GM19193 (cell line): ENCODE results near the gene C1orf116.

ENCODE experiments used
- POLR2A ChIP-seq: IDR thresholded peaks from 4 replicates; pipeline ENCODE4 v1.6.1; 2011; ENCODE audit not compliant: insufficient read depth, insufficient read length; ENCODE audit errors: extremely low read depth

The C1orf116 gene

DNA sequence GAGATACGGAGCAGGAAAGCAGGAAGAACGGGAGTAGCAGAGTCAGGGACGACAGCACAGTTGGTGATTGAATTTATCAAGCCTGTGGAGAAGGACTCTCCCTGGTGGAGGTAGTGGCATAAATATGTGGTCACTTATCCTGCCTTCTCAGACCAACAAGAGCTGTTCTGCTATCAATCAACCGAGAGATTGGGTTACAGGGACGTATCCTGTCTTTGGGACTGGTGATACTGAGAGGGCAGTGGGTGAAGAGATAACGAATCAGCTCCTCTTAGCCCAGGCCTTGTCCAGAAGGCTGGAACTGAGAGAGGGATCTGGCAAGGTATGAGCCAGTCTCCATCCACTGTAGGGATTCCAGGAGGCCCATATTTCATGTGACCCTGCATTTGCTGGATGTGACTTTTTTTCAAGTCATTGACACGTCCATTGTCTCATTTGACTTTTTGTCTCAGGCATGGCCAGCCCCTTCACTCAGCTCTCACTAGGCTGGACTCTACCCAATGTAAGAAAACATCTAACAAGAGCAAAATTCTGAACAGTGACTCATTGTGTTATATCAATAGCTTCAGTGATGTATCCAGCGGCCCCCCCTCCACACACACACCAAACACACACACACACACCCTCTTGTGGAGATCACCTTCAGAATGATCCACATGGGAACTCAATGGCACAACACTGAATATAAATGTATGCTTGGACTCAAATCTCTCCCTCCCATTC lies 11.3 kb downstream of the C1orf116 start:
- no peak for TF ChIP-seq POLR2A

DNA sequence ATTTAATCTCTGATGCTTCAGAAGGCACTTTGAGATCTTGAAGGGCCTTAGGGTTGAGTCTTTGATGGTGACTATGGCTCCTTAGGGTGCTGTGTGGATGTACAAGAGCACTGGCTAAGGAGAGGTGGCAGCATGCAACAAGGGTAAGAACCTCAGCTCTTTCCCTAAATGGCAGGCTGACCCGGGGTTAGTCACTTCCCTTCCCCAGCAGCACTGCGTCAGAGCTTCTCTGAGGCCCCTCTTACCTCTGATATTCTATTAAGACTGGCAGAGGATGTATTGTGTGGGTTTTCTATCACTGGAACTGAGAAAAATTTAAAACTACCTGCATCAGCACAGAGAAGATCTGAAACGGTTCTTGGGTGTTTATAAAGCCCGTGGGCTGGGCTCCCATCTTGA lies 11.8 kb downstream of the C1orf116 start:
- no peak for TF ChIP-seq POLR2A

DNA sequence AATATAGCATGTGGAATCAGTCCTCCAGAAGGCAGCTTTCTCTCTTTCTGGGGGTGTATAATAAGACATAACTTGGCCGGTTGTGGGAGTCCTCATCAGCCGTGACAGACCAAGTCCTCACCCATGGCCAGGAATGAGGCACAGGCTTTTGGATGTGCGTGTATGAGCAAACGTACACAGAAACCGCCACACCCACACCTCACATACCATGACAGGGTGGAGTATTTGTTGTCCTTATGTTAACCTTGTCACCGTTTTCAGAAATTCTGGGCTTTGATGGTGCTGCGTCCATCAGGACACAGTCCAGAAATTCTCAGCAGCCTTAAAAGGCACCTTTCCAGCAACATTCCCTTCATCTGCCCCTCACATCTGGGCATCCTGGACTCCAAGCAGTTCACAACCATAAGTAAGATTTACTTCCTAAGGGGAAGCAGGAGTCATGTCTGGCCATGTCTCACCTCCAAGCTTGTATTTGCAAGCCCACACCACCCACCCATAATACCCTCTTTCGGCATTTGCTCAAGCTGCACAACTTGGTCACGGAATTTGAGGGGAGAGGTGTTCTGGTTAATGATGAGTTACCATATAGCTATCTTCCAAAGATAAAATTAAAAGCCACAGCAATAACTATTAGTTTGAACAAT lies 12.4 kb downstream of the C1orf116 start:
- TF ChIP-seq POLR2A: no peak

DNA sequence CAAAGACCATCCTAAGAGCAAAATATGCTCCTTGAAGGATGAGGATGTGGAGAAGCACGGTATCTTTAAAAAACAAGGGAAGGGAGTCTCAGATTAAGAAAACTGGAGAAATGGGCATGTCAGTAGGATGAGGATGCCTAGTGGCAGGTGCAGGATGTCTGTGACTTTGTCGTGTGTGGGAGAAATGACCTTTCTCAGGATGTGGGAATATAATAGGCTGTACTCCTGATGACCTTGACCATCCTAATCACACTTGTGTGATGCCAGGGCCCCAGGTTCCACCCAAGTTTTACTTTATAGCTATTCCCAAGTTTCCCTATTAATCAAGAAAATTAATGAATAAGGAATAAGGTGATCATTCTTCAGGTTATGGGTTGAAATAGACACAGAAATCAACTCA lies 12.9 kb downstream of the C1orf116 start:
- no peak for TF ChIP-seq POLR2A

DNA sequence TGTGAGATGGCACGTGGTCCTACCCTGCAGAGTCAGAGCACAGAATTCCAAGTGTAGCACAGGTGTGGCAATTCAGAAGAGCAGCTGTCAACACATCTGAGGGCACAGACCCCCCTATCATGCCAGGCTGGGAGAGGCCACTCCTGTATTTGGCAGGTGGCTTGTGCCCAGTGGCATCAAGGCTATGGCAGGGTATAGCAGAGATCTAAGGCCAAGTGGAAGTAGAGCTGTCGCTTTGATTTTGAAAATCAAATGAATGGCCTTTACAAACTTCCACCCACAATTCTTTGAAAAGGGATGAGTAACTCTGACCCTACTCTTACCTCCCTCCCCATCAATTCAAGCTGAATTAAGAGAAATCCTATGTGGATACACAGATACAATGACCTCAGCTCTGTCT lies 13.4 kb downstream of the C1orf116 start:
- TF ChIP-seq POLR2A: no peak

DNA sequence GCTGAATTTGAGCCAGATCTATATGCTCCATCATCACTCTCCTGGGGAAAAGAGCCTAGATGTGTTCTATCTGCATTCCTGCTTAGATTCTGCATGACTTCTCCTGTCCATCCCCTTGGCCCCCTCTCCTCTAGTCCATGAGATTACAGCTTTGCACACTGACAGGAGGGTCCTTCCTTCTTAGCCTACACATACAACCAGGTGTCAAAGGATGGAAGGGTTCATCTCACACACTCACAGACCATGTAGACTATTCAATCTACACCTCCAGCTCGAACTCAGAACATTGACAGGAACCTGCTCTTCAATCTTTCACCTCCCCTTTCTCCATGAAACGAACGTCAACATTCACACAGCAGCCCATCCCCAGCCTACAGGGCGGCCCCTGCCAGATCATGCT lies 13.8 kb downstream of the C1orf116 start:
- no peak for TF ChIP-seq POLR2A

DNA sequence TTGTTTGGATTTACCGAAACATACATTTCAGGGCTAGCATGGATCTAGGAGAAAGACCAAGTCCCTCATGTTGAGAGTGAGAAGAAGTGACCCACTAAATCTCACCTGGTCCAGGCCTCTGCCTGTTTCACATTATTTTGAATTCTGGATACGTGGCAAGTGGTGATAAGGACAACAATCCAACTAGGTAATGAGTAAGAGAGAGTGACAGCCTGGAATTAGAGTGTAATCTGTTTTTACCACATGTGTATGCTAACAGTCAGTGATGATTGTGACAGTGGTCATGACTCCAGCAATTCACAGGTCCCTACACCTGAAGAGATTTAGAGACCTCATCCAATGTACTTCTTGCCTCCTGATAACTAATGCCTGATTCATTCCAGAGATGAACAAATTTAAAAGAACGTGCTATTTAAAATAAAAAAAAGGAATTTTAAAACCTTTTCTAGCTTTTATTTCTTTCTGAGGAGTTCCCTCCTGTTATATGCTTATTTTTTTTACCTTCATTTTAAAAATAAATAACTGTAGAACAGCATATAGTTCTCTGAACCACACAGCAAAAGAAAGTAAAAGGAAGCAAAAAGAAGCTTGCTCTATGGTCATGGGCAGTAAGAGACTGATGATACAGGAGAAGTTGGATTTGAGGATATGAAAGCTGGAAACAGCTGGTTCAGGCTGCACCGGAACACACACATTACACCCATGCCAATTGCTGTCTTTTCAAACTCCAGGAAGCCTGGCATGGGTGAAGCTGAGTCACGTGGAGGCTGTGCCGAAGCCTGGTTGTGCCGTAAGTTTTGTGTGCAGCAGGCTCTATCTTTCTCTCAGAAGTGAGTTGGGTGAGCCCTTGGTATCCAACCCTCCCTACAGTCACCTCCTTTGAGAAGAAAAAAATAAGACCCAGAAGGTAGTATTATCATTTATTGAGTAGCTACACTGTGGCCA lies 14.7 kb downstream of the C1orf116 start:
- no peak for TF ChIP-seq POLR2A

DNA sequence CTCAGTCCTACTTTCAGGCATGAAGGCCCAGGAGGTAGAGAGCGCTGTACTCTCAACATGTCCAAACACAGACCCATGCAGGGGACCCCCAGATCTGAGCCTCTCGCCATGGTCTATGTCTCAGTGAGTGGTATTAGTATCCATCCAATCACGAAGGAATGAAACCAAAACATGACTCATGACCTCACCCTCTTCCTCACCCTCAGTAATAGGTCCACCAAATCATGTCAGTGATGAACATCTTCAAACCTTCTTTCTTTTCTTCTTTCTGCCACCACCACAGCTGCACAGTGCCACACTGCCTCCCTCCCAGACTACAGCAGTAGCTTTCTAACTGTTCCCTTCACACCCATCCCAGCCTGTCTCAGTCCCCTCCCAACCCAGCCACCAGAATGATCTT lies 16.8 kb downstream of the C1orf116 start:
- no peak for TF ChIP-seq POLR2A

DNA sequence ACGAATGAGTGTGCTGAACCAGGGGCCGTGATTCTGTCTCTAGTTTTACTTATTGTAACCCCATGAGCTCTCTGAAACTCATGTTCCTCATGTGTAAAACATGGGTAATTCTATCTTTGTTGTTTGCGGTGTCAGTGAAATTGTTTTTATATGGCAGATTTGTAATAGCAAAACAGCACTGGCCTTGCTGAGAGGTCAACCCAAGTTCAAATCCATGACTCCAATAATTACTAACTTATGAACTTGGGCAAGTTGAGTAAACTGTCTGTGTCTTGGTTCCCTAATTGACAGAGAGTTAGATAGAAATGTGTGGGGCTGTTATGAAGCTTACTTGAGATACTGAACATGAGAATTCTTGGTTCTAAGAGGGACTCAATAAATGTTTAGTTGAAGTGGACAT lies 17.8 kb downstream of the C1orf116 start:
- no peak for TF ChIP-seq POLR2A

DNA sequence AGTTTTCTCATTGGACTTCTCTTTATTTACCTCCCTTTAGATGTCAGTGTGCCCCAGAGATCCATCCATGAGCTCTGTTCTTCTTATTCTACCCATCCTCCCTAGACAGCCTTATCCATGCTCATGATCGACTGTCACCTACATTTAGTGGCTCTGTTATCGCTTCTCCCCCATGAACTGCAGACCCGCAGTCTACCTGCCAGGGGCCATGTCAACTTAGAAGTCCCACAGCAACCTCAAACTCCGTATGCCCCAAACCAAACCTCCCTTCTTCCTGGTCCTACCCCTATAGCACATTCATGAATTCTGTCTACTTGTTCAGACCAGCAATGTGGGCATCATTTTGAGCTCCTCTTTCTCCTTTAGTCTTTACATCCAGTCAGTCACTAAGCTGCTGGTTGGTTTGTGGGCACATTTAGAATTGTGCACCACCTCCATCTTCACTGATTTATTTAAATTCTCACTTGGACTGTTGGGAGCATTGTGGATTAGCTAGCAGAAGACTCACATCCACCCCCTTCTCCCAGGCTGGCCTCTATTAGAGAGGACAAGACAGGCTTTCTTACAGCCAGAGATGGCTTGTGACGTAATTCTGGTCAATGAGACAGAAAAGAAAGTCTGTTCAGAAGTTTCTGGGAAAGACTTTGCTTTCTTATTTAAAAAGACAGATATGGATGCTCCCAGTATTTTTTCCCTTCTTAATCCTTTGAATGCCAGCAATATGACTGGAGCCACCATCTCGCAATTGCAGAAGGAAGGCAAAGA lies 19.1 kb downstream of the C1orf116 start:
- TF ChIP-seq POLR2A: no peak

DNA sequence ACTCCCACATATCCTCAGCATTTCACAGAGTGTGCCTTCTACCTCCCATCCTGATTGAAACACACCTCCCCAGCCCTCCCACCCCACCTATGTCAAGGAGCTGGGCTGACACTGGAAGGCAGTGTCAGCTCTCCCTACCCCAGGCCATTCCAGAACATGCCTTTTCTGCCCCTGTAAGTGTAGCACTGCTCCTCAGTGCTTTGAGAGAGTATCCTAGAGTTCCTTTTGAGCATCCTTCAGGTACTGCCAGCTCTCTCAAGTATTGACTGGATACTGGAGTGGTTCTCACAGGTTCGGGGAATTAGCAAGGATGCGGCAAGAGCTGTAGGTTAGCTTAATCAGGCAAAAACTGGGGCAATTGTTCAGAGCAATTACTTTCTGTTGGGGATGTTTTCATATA lies 21.8 kb downstream of the C1orf116 start:
- TF ChIP-seq POLR2A: no peak

DNA sequence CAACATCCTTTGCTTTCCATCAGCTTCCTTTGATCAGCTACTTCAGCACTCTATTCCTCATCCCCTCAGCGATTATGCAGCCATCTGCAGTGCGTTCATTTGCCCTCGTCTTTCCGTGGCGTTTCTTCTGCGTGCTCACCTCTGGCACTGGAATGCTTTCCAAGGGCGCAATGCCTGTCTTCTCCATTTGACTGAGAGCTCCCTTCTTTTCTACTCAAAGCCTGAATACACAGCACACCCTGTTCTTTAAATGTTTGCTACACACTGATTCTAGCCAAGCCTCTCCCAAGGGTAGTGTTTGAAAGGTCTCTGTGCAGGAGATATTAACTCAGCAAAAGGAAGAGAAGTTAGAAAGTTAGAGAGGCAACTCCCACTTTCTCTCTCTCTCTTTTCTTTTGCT lies 22.6 kb downstream of the C1orf116 start:
- TF ChIP-seq POLR2A: no peak

DNA sequence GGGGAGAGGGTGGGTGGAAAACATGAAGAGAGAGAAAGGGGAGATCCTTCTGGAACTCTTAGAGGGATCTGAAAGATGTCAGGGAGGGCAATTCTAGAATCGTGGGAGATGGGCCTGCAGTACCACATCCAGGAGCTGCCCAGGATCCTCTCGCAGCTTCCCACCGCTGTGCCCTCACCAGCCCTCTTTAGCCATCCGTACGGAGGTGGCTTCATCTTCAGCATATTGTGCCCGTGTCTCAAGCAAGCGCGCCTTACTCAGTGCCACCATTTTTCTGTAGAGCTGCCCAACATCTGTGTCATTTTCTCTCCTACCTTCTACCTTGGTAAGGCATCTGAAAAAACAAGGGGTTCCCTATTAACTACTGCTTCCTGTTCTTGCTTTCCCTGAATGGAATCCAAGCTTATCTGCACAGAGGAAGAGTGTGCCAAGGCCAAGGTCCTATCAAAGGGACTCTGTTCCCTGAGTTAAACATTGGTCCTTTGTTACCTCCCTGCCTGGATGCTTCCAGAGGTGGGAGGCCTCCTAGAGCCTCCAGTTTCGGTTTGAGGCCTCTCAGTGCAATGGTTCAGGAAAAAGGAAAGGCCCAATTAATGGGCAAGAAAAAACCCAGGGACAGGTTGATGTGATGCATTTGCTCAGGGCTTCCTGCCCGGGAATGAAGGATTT lies 23.2 kb downstream of the C1orf116 start:
- TF ChIP-seq POLR2A: no peak

DNA sequence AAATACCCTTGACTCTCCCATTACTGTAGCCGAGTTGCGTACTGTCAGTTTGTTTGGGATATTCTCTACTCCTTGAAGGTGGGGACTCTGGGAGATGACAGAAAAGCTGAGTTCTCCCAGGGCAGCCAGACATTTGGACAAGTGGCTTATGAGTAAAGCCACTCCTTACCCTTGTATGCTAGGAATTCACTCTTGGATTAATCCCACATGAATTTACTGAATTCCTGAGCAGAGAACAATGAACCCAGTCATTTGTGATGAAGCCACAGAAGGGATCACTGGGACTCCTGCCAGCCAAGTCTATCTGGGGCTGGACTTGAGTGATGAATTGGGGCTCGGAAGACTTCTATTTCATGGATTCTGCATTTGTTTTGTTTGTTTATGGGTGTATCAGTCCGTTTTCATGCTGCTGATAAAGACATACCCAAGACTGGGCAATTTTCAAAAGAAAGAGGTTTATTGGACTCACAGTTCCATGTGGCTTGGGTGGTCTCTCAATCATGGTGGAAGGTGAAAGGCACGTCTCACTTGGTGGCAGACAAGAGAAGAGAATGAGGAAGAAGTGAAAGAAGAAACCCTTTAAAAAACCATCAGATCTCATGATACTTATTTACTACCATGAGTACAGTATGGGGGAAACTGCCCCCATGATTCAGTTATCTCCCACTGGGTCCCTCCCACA lies 25.1 kb downstream of the C1orf116 start:
- no peak for TF ChIP-seq POLR2A
